ENCODE measurements around the gene PPARA. TPM values are rescaled to one million over a fixed set of nuclear protein-coding genes. Genes with fewer than 3 reads are reported as not detected.

The PPARA gene
- total RNA-seq, 2 experiments from 2014 or later = 3.3 to 10.5 TPM

- ChIA-PET CTCF (ENCODE audit: unreplicated experiment) (no interaction called here), POLR2A (no interaction called here)
- H4K20me1 ChIP-seq (ENCODE audit: insufficient read depth, low read length) = no peaks in the 10 kb centered on the region
- no peaks in the 10 kb centered on the region for H3K36me3 ChIP-seq (ENCODE audit: insufficient read depth, low read length)
- intact Hi-C loops (cut with micrococcal nuclease; ENCODE audit: unreplicated experiment) = no loop called here
- H3K4me2 ChIP-seq (ENCODE audit: low read length) = no peak overlapping the region
- no peak overlapping the region for H2AFZ ChIP-seq (ENCODE audit: low read length)
- no peaks in the 10 kb centered on the region for H3K9me2 ChIP-seq (ENCODE audit: insufficient read depth, low read length)
- H3K4me3 ChIP-seq (ENCODE audit: low read depth, low read length, poor library complexity, severe bottlenecking) = no peak overlapping the region
- BruUV-seq (replicated peaks) = no TSS peak
- TF ChIP-seq CTCF (conservative IDR thresholded peaks at IDR 0.05; ENCODE audit: low read length) (no peak), EZH2phosphoT487 (IDR thresholded peaks at IDR 0.05; ENCODE audit: borderline replicate concordance, low read depth, low read length) (no peak)
- no peak for DNase-seq (ENCODE audit: low spot score)
- no peak overlapping the region for H3K27ac ChIP-seq (ENCODE audit: low read depth, low read length, poor library complexity, severe bottlenecking)
- H3K79me2 ChIP-seq (ENCODE audit: insufficient read depth, low read depth, low read length) = no peaks in the 10 kb centered on the region
- H3K9me3 ChIP-seq (ENCODE audit: low read length) = peaks cover 11% of the 10 kb centered on the region; the same call in 1 of the 2 replicates
- H3K4me1 ChIP-seq (ENCODE audit: insufficient read depth, low read length, poor library complexity, severe bottlenecking) = peaks cover 8% of the 10 kb centered on the region
Observed at GRCh38 chr22:46233231-46233630, 82.9 kb downstream of the PPARA start.

GRCh38 chr22:46234969-46235368 is 84.6 kb downstream of the PPARA start:
- intact Hi-C loops (cut with micrococcal nuclease; ENCODE audit: unreplicated experiment) = loop anchor here (5.0 kb wide), 1 partner anchor 83 kb away; the partner anchor contains the start of gene PPARA
- Histone ChIP-seq H3K9me3 (ENCODE audit: low read length) (peaks cover 14% of the 10 kb centered on the region; the same call in 1 of the 2 replicates), H3K9me2 (ENCODE audit: insufficient read depth, low read length) (no peaks in the 10 kb centered on the region), H3K79me2 (ENCODE audit: insufficient read depth, low read depth, low read length) (no peaks in the 10 kb centered on the region), H3K4me3 (ENCODE audit: low read depth, low read length, poor library complexity, severe bottlenecking) (no peak overlapping the region), H3K36me3 (ENCODE audit: insufficient read depth, low read length) (no peaks in the 10 kb centered on the region), H4K20me1 (ENCODE audit: insufficient read depth, low read length) (no peaks in the 10 kb centered on the region), H3K4me2 (ENCODE audit: low read length) (no peak overlapping the region), H3K27ac (ENCODE audit: low read depth, low read length, poor library complexity, severe bottlenecking) (no peak overlapping the region), H2AFZ (ENCODE audit: low read length) (no peak overlapping the region), H3K4me1 (ENCODE audit: insufficient read depth, low read length, poor library complexity, severe bottlenecking) (peaks cover 21% of the 10 kb centered on the region)
- ChIA-PET POLR2A (no interaction called here), CTCF (ENCODE audit: unreplicated experiment) (no interaction called here)
- no TSS peak for BruUV-seq (replicated peaks)
- TF ChIP-seq CTCF (conservative IDR thresholded peaks at IDR 0.05; ENCODE audit: low read length) (no peak), EZH2phosphoT487 (IDR thresholded peaks at IDR 0.05; ENCODE audit: borderline replicate concordance, low read depth, low read length) (no peak)
- no peak for DNase-seq (ENCODE audit: low spot score)

- H3K27ac ChIP-seq (ENCODE audit: low read depth, low read length, poor library complexity, severe bottlenecking) = no peak overlapping the region
- no peak overlapping the region for H3K4me2 ChIP-seq (ENCODE audit: low read length)
- H3K36me3 ChIP-seq (ENCODE audit: insufficient read depth, low read length) = no peaks in the 10 kb centered on the region
- H4K20me1 ChIP-seq (ENCODE audit: insufficient read depth, low read length) = no peaks in the 10 kb centered on the region
- BruUV-seq (replicated peaks) = no TSS peak
- POLR2A ChIA-PET = no interaction called here
- no peak overlapping the region for H2AFZ ChIP-seq (ENCODE audit: low read length)
- no peaks in the 10 kb centered on the region for H3K9me2 ChIP-seq (ENCODE audit: insufficient read depth, low read length)
- no peak for DNase-seq (ENCODE audit: low spot score)
- H3K79me2 ChIP-seq (ENCODE audit: insufficient read depth, low read depth, low read length) = no peaks in the 10 kb centered on the region
- H3K4me1 ChIP-seq (ENCODE audit: insufficient read depth, low read length, poor library complexity, severe bottlenecking) = peaks cover 36% of the 10 kb centered on the region
- TF ChIP-seq CTCF (conservative IDR thresholded peaks at IDR 0.05; ENCODE audit: low read length) = no peak
- no peak for TF ChIP-seq EZH2phosphoT487 (IDR thresholded peaks at IDR 0.05; ENCODE audit: borderline replicate concordance, low read depth, low read length)
- intact Hi-C loops (cut with micrococcal nuclease; ENCODE audit: unreplicated experiment) = loop anchor here (5.0 kb wide), 1 partner anchor 85 kb away; the partner anchor contains the start of gene PPARA
- H3K4me3 ChIP-seq (ENCODE audit: low read depth, low read length, poor library complexity, severe bottlenecking) = no peak overlapping the region
- CTCF ChIA-PET (ENCODE audit: unreplicated experiment) = no interaction called here
- H3K9me3 ChIP-seq (ENCODE audit: low read length) = peaks cover 14% of the 10 kb centered on the region; the same call in 1 of the 2 replicates
Observed at GRCh38 chr22:46237453-46238124, 87.3 kb downstream of the PPARA start.
